Skeletal muscle tissue (tissue), 4 donors: ENCODE results near the gene TFF1. TPM values are rescaled to one million over a fixed set of nuclear protein-coding genes. Genes with fewer than 3 reads are reported as not detected.
A peak's percentile ranks its signal among the peaks of the same experiment; 100 is the strongest.

Experiments
- H3K27ac ChIP-seq: one replicate; pipeline ENCODE4 v1.7.0; 2013; ENCODE audit warnings: mild to moderate bottlenecking, low read depth, low read length, inconsistent platforms
- H3K27me3 ChIP-seq, 3 donors: one replicate each; pipeline ENCODE4 v1.7.0; 2013; ENCODE audit warnings: low read length in 3 of 3; ENCODE audit not compliant: control insufficient read depth in 3 of 3, insufficient read depth in 3 of 3
- H3K36me3 ChIP-seq, 3 donors: one replicate each; pipeline ENCODE4 v1.7.0; 2013; ENCODE audit warnings: low read length in 3 of 3; ENCODE audit not compliant: control insufficient read depth in 3 of 3, insufficient read depth in 3 of 3
- H3K4me1 ChIP-seq, 3 donors: one replicate each; pipeline ENCODE4 v1.7.0; 2013; ENCODE audit warnings: low read length in 3 of 3, mild to moderate bottlenecking in 3 of 3; ENCODE audit not compliant: control insufficient read depth in 3 of 3, insufficient read depth in 3 of 3
- H3K4me3 ChIP-seq, 3 donors: one replicate each; pipeline ENCODE4 v1.7.0; 2013; ENCODE audit warnings: low read length in 3 of 3
- H3K9ac ChIP-seq, 3 donors: one replicate each; pipeline ENCODE4 v1.7.0; 2013; ENCODE audit warnings: low read length in 3 of 3, mild to moderate bottlenecking in 3 of 3, moderate library complexity in 2 of 3, low read depth in 1 of 3
- H3K9me3 ChIP-seq, 3 donors: one replicate each; pipeline ENCODE4 v1.7.0; 2013; ENCODE audit warnings: low read length in 3 of 3; ENCODE audit not compliant: control insufficient read depth in 3 of 3
- total RNA-seq: library from RNA; depleted of rRNA; stranded (reverse); fragments of >200 nt; gene quantifications from one replicate; pipeline ENCODE4 v1.2.3, GENCODE V29; 2014
- donor health status: Osteomylitis.

TFF1 gene
- total RNA-seq, 1 donor from 2014 or later = not detected

- no peaks in the 10 kb centered on the region for H3K36me3 ChIP-seq
- H3K27ac ChIP-seq = no peak overlapping the region
- H3K27me3 ChIP-seq = peaks cover 0 to 11% (median 10%) of the 10 kb centered on the region in 3 donors
- H3K4me1 ChIP-seq = no peaks in the 10 kb centered on the region
- H3K4me3 ChIP-seq = no peak overlapping the region
- peaks cover 0 to 4% (median 0%) of the 10 kb centered on the region in 3 donors for H3K9me3 ChIP-seq
- no peak overlapping the region for H3K9ac ChIP-seq
These were observed 34.8 kb upstream of the TFF1 start for GRCh38 chr21:42401154-42401553.

DNA sequence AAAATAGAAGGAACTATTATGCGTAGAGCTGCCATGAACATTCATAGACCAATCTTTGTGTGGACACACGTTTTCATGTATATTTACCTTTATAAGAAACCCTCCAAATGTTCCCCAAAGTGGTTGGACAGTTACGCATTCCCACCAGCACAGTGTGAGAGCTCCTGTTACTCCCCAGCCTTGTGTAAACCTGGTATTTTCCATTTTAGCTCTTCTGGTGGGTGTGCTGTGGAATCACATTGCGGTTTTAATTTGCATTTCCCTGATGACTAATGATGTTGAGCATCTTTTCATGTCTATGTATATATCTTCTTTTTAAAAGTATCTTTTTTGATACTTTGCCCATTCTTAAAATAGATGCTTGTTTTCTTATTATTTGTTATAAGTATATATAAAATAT, 34.2 kb upstream of the TFF1 start:
- no peaks in the 10 kb centered on the region for H3K4me1 ChIP-seq
- peaks cover 0 to 4% (median 0%) of the 10 kb centered on the region in 3 donors for H3K9me3 ChIP-seq
- no peaks in the 10 kb centered on the region for H3K36me3 ChIP-seq
- no peak overlapping the region for H3K27ac ChIP-seq
- H3K27me3 ChIP-seq = peaks cover 0 to 7% (median 5%) of the 10 kb centered on the region in 3 donors
- no peak overlapping the region for H3K9ac ChIP-seq
- H3K4me3 ChIP-seq = no peak overlapping the region

DNA sequence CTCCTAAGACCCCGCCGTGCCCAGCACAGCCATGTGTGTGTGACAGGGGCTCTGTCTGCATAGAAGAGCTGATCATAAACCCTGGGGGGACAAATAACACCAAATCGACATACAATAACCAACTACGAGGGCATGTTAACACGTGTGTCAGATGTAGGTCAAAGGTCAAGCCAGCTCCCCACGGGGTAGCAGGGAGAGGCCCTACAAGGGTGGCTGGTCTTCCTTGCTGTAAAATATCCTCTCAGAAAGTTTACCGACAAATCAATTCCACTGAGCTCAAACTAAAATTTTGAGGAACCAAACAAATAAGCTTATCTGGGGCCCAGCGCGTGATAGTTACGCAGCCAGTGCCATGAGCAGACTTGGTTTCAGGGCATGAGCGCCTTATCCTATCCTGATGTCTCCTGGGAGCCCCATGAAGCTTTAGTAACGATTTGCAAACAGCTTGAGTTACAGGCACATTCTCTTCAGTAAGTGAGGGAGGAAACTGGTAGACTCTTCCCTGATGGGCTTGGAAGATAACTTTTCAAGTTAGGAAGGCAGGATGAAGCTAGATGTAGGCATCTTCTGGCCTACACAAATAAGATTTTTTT, 32.2 kb upstream of the TFF1 start:
- H3K4me3 ChIP-seq = no peak overlapping the region
- H3K9me3 ChIP-seq = peaks cover 0 to 4% (median 0%) of the 10 kb centered on the region in 3 donors
- no peak overlapping the region for H3K9ac ChIP-seq
- H3K27ac ChIP-seq = no peak overlapping the region
- H3K4me1 ChIP-seq = no peaks in the 10 kb centered on the region
- H3K27me3 ChIP-seq = peaks cover 0 to 2% (median 0%) of the 10 kb centered on the region in 3 donors
- no peaks in the 10 kb centered on the region for H3K36me3 ChIP-seq

GRCh38 chr21:42397746-42398394, 31.5 kb upstream of the TFF1 start:
- Histone ChIP-seq H3K9ac (no peak overlapping the region), H3K4me3 (no peak overlapping the region), H3K27me3 (no peaks in the 10 kb centered on the region), H3K4me1 (no peaks in the 10 kb centered on the region), H3K27ac (no peak overlapping the region), H3K36me3 (no peaks in the 10 kb centered on the region), H3K9me3 (peaks cover 0 to 4% (median 0%) of the 10 kb centered on the region in 3 donors)

DNA sequence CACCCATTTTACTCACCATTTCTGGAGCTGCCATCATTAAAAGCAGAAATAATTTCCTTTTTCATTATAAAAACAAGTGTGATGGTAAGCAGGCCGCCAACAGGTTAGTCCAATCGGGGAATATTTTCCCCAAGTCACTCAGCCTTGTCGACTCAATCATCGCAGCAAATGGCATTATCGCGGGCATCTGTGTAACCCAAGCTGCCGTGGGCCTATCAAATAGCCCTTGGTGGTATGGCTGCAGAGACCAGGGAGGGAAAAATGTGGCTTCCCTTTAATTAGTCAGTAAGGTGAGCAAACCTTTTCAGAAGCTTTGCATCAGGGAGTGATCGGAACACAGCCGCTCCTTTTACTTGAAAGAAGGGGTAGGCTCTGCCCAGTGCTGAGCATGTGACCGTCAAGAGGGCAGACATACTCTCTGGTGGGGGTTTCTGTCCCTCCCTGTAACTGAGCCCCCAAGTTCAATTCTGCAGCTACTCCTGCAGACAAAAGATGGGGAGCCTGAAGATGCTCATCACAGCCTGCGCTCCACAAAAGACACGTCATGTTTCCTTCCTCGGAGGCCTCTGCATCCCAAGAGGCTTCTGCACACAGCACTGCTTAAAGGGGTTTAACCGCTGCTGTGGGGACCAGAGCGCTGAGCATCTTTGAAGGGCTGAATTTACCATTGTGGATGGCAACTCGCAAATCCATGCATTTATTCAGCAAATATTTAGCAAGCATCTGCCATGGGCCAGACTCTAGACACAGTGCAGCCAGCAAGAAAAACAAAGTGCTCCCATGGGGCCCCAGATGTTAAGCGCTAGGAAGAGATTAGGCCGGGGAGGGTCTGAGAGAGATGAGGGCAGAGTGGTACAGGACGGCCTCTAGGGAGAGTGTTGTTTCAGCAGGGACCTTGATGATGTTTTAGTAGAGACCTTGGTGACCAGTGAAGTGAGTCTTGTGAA, 30.7 kb upstream of the TFF1 start:
- H3K9ac ChIP-seq = no peak overlapping the region
- H3K27me3 ChIP-seq = peaks cover 0 to 2% (median under 1%) of the 10 kb centered on the region in 3 donors
- H3K4me3 ChIP-seq = no peak overlapping the region
- no peaks in the 10 kb centered on the region for H3K4me1 ChIP-seq
- H3K36me3 ChIP-seq = no peaks in the 10 kb centered on the region
- no peak overlapping the region for H3K27ac ChIP-seq
- H3K9me3 ChIP-seq = peaks cover 0 to 4% (median 0%) of the 10 kb centered on the region in 3 donors

DNA sequence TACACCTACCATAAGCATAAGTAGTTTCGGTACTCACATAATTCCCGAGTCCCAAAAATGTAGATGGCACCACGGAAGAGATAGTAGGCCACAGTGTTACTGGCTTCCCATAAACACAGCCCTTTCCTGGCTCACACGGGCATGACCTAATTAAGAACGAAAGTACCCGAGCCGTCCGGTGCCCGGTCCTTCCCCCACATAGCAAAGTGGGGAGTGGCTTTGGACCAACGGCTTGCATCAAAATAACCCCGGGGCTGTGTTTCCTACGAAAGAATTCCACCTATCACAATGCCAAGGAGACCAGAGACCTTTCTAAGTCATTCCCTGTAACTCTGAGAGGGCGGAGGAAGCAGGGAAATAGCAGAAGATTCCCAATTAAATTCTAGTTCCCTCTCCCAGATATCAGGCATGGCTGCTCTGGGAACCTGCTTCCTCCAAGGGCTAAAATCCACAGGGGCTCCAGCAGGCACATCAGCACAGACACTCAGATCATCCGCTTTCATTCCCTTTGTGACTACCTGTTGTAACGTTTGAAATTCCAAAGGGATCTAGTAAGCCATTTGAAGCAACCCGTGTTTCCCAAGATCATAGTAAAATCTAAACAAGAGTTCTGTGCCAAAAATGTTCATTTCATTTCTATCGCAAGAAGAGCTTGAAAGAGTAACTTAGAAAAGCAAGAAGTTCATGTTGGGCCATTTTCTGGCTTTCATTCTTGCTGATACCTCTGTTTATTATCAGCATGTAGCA, 29.7 kb upstream of the TFF1 start, which contains the start of gene TMPRSS3:
TMPRSS3 (minus strand) TSS at position 148 of the 747 bp plus-strand sequence. CDS start 635 bp downstream, outside the sequence.
- no peaks in the 10 kb centered on the region for H3K4me1 ChIP-seq
- H3K4me3 ChIP-seq = no peak within 1 kb of the TSS
- H3K36me3 ChIP-seq = no peaks in the 10 kb centered on the region
- H3K9me3 ChIP-seq = no peaks in the 10 kb centered on the region
- peak within 1 kb of the TSS; percentile 13 for H3K27ac ChIP-seq
- no peak within 1 kb of the TSS for H3K9ac ChIP-seq
- H3K27me3 ChIP-seq = peaks cover 0 to 9% (median 2%) of the 10 kb centered on the region in 3 donors

DNA sequence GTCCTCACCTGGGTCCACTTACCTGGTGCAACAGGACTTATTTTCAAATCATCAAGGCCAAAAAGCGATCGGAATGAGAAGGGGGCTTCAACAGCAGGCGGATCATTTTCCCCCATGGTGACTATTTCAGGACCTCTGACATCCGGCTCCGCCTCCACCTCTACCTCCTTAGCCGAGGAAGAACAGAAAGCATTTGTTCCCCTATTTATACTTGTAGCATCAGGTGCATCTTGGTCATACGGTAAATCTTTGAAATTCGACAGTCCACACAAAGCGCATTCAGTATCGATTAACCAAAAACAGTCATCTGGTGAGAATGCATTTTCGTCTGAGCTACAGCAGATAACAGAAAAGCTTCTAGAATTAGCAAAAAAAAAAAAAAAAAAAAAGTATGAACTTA, 29.0 kb upstream of the TFF1 start:
- H3K27ac ChIP-seq = no peak overlapping the region
- no peaks in the 10 kb centered on the region for H3K36me3 ChIP-seq
- no peak overlapping the region for H3K9ac ChIP-seq
- no peak overlapping the region for H3K4me3 ChIP-seq
- peaks cover 2 to 9% (median 5%) of the 10 kb centered on the region in 3 donors for H3K27me3 ChIP-seq
- H3K9me3 ChIP-seq = no peaks in the 10 kb centered on the region
- H3K4me1 ChIP-seq = no peaks in the 10 kb centered on the region

DNA sequence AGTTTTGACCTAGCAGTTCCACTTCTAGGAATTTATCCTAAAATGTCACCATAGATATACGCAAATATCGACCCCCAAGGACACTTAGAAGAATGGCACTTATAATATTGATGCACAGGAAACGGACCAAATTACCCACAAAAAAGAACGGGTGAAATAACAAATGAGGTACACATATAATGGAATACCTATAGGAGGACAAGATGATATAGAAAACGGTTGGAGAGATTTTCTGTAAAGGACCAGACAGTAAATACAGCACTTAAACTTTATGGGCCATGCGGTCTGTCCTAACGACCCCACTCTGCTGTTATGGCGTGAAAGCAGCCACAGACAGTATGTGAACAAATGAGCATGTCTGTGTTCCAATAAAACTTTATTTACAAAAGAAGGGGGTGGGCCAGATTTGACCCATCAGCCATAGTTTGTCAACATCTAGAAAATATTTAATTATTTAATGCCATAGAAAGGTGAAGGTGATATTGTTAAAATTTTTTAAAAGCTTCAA, 27.2 kb upstream of the TFF1 start:
- H3K9ac ChIP-seq = no peak overlapping the region
- H3K27me3 ChIP-seq = peaks cover 6 to 17% (median 13%) of the 10 kb centered on the region in 3 donors
- H3K27ac ChIP-seq = no peak overlapping the region
- no peak overlapping the region for H3K4me3 ChIP-seq
- no peaks in the 10 kb centered on the region for H3K9me3 ChIP-seq
- H3K36me3 ChIP-seq = no peaks in the 10 kb centered on the region
- no peaks in the 10 kb centered on the region for H3K4me1 ChIP-seq

DNA sequence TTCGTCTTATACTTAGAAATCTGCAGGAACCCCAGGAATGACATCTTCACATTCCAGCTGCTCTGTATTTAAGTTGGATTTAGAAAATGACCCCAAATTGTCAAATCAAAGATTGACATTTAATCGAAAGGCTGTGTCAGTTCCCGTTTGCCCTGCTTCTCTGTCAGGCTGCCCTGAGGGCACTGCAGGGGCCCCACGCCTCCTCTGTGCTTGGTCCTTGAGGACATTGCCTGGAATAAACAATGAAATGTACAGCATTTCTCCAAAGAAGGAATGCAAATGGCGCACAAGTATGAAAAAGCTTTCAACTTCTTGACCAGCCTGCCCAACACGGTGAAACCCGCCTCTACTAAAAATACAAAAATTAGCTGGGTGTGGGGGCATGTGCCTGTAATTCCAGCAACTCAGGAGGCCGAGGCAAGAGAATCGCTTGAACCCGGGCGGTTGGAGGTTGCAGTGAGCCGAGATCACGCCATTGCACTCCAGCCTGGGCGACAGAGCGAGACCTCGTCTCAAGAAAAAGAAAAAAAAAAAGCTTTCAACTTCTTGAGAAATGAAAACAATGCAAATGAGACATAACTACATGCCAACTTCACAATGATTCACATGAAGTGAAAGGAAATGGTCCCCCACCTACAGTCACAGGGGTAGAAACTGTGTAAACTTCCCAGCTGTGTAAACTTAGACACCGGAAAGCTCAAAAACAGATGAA, 26.6 kb upstream of the TFF1 start:
- H3K36me3 ChIP-seq = no peaks in the 10 kb centered on the region
- no peaks in the 10 kb centered on the region for H3K4me1 ChIP-seq
- H3K9ac ChIP-seq = no peak overlapping the region
- no peak overlapping the region for H3K4me3 ChIP-seq
- H3K27ac ChIP-seq = no peak overlapping the region
- H3K27me3 ChIP-seq = peaks cover 11 to 19% (median 17%) of the 10 kb centered on the region in 3 donors
- no peaks in the 10 kb centered on the region for H3K9me3 ChIP-seq
